Body of pancreas (tissue), 4 donors: ENCODE results near the gene MAN1B1.
A peak's percentile ranks its signal among the peaks of the same experiment; 100 is the strongest.

Experiments used
- CTCF ChIP-seq, 7 experiments: fragments of 450-650 bp in 4 of 7; fragments of 200-600 bp in 3 of 7; sonication (generic) in 3 of 7; IDR thresholded peaks; one replicate each; pipeline ENCODE4 v1.5.1; 2016 to 2019; ENCODE audit warnings: antibody characterized with exemption in 7 of 7
- POLR2A ChIP-seq, 3 donors: fragments of 450-650 bp; IDR thresholded peaks; one replicate each; pipeline ENCODE4 v1.6.1; 2016; ENCODE audit warnings: antibody characterized with exemption in 3 of 3, mild to moderate bottlenecking in 2 of 3

GRCh38 chr9:137049544-137050449 is 37.0 kb upstream of the MAN1B1 start:
- peak; percentile 21 to 83 (median 67) for TF ChIP-seq CTCF (IDR thresholded peaks at IDR 0.05)
- no peak for TF ChIP-seq POLR2A (IDR thresholded peaks at IDR 0.05)
